ENCODE measurements around the gene CADPS2. TPM values are rescaled to one million over a fixed set of nuclear protein-coding genes. Genes with fewer than 3 reads are reported as not detected.

Gene CADPS2
- total and polyA plus RNA-seq, 2 of the 8 experiments (the other 6 are each of a cell fraction or from before 2014, with no cell fraction given) = 8.9 to 22.3 TPM

GRCh38 chr7:122363144-122363543, 523.1 kb downstream of the CADPS2 start:
- FAIRE-seq = no peak
- CTCF ChIA-PET (ENCODE audit: partially characterized antibody) = interaction anchor here (1.4 kb wide), 1 partner anchor 11 kb away, joined by 5 read pairs; no protein-coding TSS in a partner anchor
- 98% methylated on average over 2 of the region's 2 CpGs; no CpG with 5 or more reads in 1 of the 2 experiments for WGBS, 2 experiments (ENCODE audit: extremely low coverage in 1 of 2, insufficient coverage in 1 of 2, insufficient read length in 1 of 2, insufficient replicate concordance in 2 of 2, low coverage in 1 of 2, low lambda C conversion rate in 2 of 2, missing lambda C conversion rate in 1 of 2)

More at GRCh38 chr7:122363144-122363543, 523.1 kb downstream of the CADPS2 start:
- Histone ChIP-seq H2BK120ac (replicated peaks; ENCODE audit: low read depth, low read length) (no peak overlapping the region), H4K5ac (ENCODE audit: insufficient read length, low read depth, low read length) (no peak overlapping the region), H3K4ac (replicated peaks; ENCODE audit: insufficient read length, low read depth, low read length) (peak overlapping the region; percentile 73), H3K9me3 (ENCODE audit: insufficient read depth in 2 of 2, low read depth in 1 of 2, low read length in 1 of 2) (no peaks in the 10 kb centered on the region), H2BK5ac (ENCODE audit: low read depth, low read length) (no peak overlapping the region), H3K4me3 (ENCODE audit: extremely low read depth in 1 of 4, insufficient read depth in 2 of 4, low read depth in 3 of 4, low read length in 4 of 4) (no peak overlapping the region), H2AK5ac (ENCODE audit: low read depth, low read length) (no peak overlapping the region), H3K23ac (ENCODE audit: insufficient read length) (no peak overlapping the region), H4K20me1 (replicated peaks in 1 of 2; ENCODE audit: control insufficient read depth in 1 of 2, insufficient read depth in 2 of 2, low read length in 2 of 2) (no peaks in the 10 kb centered on the region), H3K9ac (replicated peaks in 1 of 4; ENCODE audit: extremely low read depth in 1 of 4, low read depth in 3 of 4, low read length in 3 of 4) (no peak overlapping the region), H2BK20ac (ENCODE audit: low read length) (no peak overlapping the region), H3K79me2 (ENCODE audit: control insufficient read depth in 1 of 2, insufficient read depth in 2 of 2, low read length in 2 of 2) (no peaks in the 10 kb centered on the region), H4K8ac (ENCODE audit: extremely low read depth, insufficient read depth, low read length) (no peak overlapping the region), H3K36me3 (ENCODE audit: control insufficient read depth in 2 of 4, insufficient read depth in 4 of 4, low read length in 3 of 4) (no peaks in the 10 kb centered on the region), H3K27me3 (replicated peaks in 1 of 4; ENCODE audit: control insufficient read depth in 3 of 4, extremely low read depth in 1 of 4, insufficient read depth in 3 of 4, low read length in 3 of 4) (no peaks in the 10 kb centered on the region), H4K91ac (replicated peaks; ENCODE audit: insufficient read length, low read length) (no peak overlapping the region), H2BK15ac (ENCODE audit: low read length) (no peak overlapping the region), H3K4me2 (ENCODE audit: insufficient read depth in 1 of 2, low read depth in 2 of 2, low read length in 2 of 2) (no peak overlapping the region), H3K18ac (ENCODE audit: extremely low read depth, low read length) (0 out of 2 replicates have a peak overlapping the region, but pooled peaks have one; percentile 11), H3K79me1 (ENCODE audit: low read depth, low read length) (no peaks in the 10 kb centered on the region), H3K4me1 (replicated peaks in 1 of 4; ENCODE audit: control insufficient read depth in 3 of 4, insufficient read depth in 4 of 4, low read length in 3 of 4) (peaks cover 0 to 4% (median 4%) of the 10 kb centered on the region in 4 experiments; a peak in 4 of 7 replicates), H2BK12ac (ENCODE audit: low read depth, low read length) (no peak overlapping the region), H3K27ac (ENCODE audit: low read depth, low read length) (no peak overlapping the region), H3K56ac (replicated peaks; ENCODE audit: insufficient read length, low read depth, low read length) (no peak overlapping the region), H2AFZ (ENCODE audit: low read length) (no peak overlapping the region), H3K23me2 (ENCODE audit: low read depth, low read length) (no peaks in the 10 kb centered on the region), H3K14ac (ENCODE audit: insufficient read length) (no peak overlapping the region)
- TF ChIP-seq HDAC6 (IDR thresholded peaks at IDR 0.05; ENCODE audit: low read depth, low read length) (no peak), EP300 (IDR thresholded peaks at IDR 0.05; ENCODE audit: borderline replicate concordance in 1 of 2, low read depth in 2 of 2, low read length in 2 of 2) (no peak), CHD2 (IDR thresholded peaks at IDR 0.05; ENCODE audit: low read length) (no peak), SP2 (IDR thresholded peaks at IDR 0.05; ENCODE audit: low read length) (no peak), POLR2AphosphoS5 (IDR thresholded peaks at IDR 0.05; ENCODE audit: low read depth, low read length) (no peak), BRCA1 (IDR thresholded peaks at IDR 0.05; ENCODE audit: low read depth, low read length) (no peak), SRF (IDR thresholded peaks at IDR 0.05; ENCODE audit: low read depth, low read length) (no peak), RAD21 (IDR thresholded peaks at IDR 0.05 in 1 of 2, conservative IDR thresholded peaks at IDR 0.05 in 1 of 2; ENCODE audit: low read depth in 2 of 2, low read length in 2 of 2) (no peak), CREB1 (IDR thresholded peaks at IDR 0.05) (no peak), CBX8 (IDR thresholded peaks at IDR 0.05; ENCODE audit: borderline replicate concordance, low read depth, low read length) (no peak), YY1 (IDR thresholded peaks at IDR 0.05; ENCODE audit: low read depth, low read length) (no peak)
- TF ChIP-seq, protein P1, sequence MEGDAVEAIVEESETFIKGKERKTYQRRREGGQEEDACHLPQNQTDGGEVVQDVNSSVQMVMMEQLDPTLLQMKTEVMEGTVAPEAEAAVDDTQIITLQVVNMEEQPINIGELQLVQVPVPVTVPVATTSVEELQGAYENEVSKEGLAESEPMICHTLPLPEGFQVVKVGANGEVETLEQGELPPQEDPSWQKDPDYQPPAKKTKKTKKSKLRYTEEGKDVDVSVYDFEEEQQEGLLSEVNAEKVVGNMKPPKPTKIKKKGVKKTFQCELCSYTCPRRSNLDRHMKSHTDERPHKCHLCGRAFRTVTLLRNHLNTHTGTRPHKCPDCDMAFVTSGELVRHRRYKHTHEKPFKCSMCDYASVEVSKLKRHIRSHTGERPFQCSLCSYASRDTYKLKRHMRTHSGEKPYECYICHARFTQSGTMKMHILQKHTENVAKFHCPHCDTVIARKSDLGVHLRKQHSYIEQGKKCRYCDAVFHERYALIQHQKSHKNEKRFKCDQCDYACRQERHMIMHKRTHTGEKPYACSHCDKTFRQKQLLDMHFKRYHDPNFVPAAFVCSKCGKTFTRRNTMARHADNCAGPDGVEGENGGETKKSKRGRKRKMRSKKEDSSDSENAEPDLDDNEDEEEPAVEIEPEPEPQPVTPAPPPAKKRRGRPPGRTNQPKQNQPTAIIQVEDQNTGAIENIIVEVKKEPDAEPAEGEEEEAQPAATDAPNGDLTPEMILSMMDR (IDR thresholded peaks at IDR 0.05; ENCODE audit: control extremely low read depth in 1 of 3, insufficient read depth in 1 of 3, low read depth in 1 of 3, low read length in 3 of 3) = no peak
- DNase-seq (ENCODE audit: low read depth in 1 of 2, low spot score in 2 of 2) = no peak
- POLR2A ChIA-PET (ENCODE audit: partially characterized antibody) = no interaction called here

Data from H1 (cell line).